ENCODE results near the gene EPSTI1.

DNA sequence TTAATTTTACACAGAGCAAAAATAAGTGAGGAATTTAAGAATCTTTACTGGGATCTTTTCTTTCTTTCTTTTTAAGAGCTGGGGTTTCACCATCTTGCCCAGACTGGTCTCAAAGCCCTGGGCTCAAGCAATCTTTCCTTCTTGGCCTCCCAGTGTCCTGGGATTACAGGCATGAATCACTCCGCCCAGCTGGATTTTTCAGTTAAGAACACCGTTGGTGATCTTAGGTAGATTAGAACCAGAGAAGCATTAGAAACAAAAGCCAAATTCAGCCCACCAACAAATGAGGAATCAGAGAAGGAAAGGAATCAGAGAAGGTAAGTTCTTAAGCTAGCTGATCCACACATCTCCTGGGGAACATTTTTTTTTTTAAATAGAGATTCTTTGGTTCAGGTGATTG, 34.2 kb downstream of the EPSTI1 start:
- TF ChIP-seq, protein P1, sequence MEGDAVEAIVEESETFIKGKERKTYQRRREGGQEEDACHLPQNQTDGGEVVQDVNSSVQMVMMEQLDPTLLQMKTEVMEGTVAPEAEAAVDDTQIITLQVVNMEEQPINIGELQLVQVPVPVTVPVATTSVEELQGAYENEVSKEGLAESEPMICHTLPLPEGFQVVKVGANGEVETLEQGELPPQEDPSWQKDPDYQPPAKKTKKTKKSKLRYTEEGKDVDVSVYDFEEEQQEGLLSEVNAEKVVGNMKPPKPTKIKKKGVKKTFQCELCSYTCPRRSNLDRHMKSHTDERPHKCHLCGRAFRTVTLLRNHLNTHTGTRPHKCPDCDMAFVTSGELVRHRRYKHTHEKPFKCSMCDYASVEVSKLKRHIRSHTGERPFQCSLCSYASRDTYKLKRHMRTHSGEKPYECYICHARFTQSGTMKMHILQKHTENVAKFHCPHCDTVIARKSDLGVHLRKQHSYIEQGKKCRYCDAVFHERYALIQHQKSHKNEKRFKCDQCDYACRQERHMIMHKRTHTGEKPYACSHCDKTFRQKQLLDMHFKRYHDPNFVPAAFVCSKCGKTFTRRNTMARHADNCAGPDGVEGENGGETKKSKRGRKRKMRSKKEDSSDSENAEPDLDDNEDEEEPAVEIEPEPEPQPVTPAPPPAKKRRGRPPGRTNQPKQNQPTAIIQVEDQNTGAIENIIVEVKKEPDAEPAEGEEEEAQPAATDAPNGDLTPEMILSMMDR (IDR thresholded peaks at IDR 0.05) = no peak
- TF ChIP-seq POLR2A (IDR thresholded peaks at IDR 0.05) = no peak
